ENCODE data around the gene BORCS5. TPM values are rescaled to one million over a fixed set of nuclear protein-coding genes. Genes with fewer than 3 reads are reported as not detected.

BORCS5 gene
- total RNA-seq, 1 donor from 2014 or later: 10.1 TPM

GRCh38 chr12:12365931-12366431 lies 9.1 kb downstream of the BORCS5 start:
- H3K9me3 ChIP-seq: no peaks in the 10 kb centered on the region
- DNase-seq (no peak), ATAC-seq (no peak)
- peaks cover 6% of the 10 kb centered on the region for H3K4me1 ChIP-seq
- peaks cover 7% of the 10 kb centered on the region for H3K36me3 ChIP-seq
- H3K4me3 ChIP-seq: no peak overlapping the region
- no peaks in the 10 kb centered on the region for H3K27me3 ChIP-seq (ENCODE audit: low read depth)
- TF ChIP-seq, protein P1, sequence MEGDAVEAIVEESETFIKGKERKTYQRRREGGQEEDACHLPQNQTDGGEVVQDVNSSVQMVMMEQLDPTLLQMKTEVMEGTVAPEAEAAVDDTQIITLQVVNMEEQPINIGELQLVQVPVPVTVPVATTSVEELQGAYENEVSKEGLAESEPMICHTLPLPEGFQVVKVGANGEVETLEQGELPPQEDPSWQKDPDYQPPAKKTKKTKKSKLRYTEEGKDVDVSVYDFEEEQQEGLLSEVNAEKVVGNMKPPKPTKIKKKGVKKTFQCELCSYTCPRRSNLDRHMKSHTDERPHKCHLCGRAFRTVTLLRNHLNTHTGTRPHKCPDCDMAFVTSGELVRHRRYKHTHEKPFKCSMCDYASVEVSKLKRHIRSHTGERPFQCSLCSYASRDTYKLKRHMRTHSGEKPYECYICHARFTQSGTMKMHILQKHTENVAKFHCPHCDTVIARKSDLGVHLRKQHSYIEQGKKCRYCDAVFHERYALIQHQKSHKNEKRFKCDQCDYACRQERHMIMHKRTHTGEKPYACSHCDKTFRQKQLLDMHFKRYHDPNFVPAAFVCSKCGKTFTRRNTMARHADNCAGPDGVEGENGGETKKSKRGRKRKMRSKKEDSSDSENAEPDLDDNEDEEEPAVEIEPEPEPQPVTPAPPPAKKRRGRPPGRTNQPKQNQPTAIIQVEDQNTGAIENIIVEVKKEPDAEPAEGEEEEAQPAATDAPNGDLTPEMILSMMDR (IDR thresholded peaks at IDR 0.05): no peak
- H3K27ac ChIP-seq: no peak overlapping the region
- intact Hi-C loops (cut with DNase I): no loop called here

GRCh38 chr12:12366701-12367481 lies 10.0 kb downstream of the BORCS5 start:
- no peak overlapping the region for H3K27ac ChIP-seq
- H3K4me1 ChIP-seq: peaks cover 6% of the 10 kb centered on the region
- intact Hi-C loops (cut with DNase I): no loop called here
- no peaks in the 10 kb centered on the region for H3K27me3 ChIP-seq (ENCODE audit: low read depth)
- no peaks in the 10 kb centered on the region for H3K9me3 ChIP-seq
- H3K36me3 ChIP-seq: peaks cover 8% of the 10 kb centered on the region
- ATAC-seq (no peak), DNase-seq (no peak)
- TF ChIP-seq, protein P1 (IDR thresholded peaks at IDR 0.05): no peak
- no peak overlapping the region for H3K4me3 ChIP-seq

- intact Hi-C loops (cut with DNase I): no loop called here
- TF ChIP-seq, protein P1 (IDR thresholded peaks at IDR 0.05): no peak
- H3K9me3 ChIP-seq: no peaks in the 10 kb centered on the region
Observed at GRCh38 chr12:12367482-12367998, 10.7 kb downstream of the BORCS5 start.

GRCh38 chr12:12372946-12373722 lies 16.3 kb downstream of the BORCS5 start:
- DNase-seq (no peak), ATAC-seq (no peak)
- Histone ChIP-seq H3K9me3 (no peaks in the 10 kb centered on the region), H3K4me3 (no peak overlapping the region), H3K27me3 (ENCODE audit: low read depth) (no peaks in the 10 kb centered on the region), H3K4me1 (peaks cover 5% of the 10 kb centered on the region), H3K36me3 (peaks cover 10% of the 10 kb centered on the region), H3K27ac (no peak overlapping the region)
- TF ChIP-seq, protein P1 (IDR thresholded peaks at IDR 0.05): no peak
- intact Hi-C loops (cut with DNase I): loop anchor here (10.0 kb wide), 1 partner anchor 192 kb away; the partner anchor contains the start of gene DUSP16

More at GRCh38 chr12:12367482-12367998, 10.7 kb downstream of the BORCS5 start:
- Histone ChIP-seq H3K27ac (no peak overlapping the region), H3K4me1 (peaks cover 6% of the 10 kb centered on the region), H3K36me3 (peaks cover 14% of the 10 kb centered on the region), H3K27me3 (ENCODE audit: low read depth) (no peaks in the 10 kb centered on the region), H3K4me3 (no peak overlapping the region)
- ATAC-seq (no peak), DNase-seq (no peak)

DNA sequence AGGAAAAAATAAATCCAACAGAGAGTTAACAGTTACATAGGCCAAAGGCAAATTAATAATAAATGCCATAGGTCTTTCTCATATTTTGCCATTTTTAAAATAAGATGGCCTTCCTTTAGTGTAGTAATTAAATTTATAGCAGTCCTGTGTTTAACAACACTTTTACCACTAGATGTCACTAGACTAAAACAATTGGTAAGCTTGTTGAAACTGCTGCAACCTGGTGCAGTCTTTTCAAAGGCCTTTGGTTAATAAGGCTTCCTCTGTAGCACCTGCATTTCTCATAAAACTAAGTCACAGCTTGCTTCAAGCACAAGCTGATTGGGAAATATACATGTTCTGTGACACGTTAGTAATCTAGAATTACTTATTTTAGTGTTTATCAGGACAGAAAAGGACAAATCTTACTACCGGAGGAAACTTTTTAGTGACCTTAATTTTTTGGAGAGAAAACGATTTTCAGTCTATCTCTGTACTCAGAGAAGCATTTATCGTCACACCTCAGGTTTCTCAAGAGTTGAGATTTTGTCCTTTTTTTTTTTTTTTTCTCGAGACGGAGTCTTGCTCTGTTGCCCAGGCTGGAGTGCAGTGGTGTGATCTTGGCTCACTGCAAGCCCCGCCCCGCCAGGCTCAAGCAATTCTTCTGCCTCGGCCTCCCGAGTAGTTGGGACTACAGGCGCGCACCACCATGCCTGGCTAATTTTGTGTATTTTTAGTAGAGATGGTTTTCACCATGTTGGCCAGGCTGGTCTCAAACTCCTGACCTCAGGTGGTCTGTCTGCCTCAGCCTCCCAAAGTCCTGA lies 20.0 kb downstream of the BORCS5 start:
- DNase-seq (no peak), ATAC-seq (peak; percentile 85 to 89)
- no peaks in the 10 kb centered on the region for H3K9me3 ChIP-seq
- no peaks in the 10 kb centered on the region for H3K27me3 ChIP-seq (ENCODE audit: low read depth)
- intact Hi-C loops (cut with DNase I): loop anchor here (10.0 kb wide), 1 partner anchor 188 kb away; the partner anchor contains the start of gene DUSP16
- peaks cover 19% of the 10 kb centered on the region for H3K4me1 ChIP-seq
- peaks cover 10% of the 10 kb centered on the region for H3K36me3 ChIP-seq
- no peak overlapping the region for H3K4me3 ChIP-seq
- no peak overlapping the region for H3K27ac ChIP-seq
- TF ChIP-seq, protein P1 (IDR thresholded peaks at IDR 0.05): peak; percentile 75

Measured in lower lobe of right lung (tissue), 2 donors.